K562 (cell line): Measurements from ENCODE around the gene CILP.

Source experiments
- HMG20B ChIP-seq: fragments of 250-450 bp; sonication (Bioruptor Pico); IDR thresholded peaks from 2 replicates; pipeline ENCODE4 v1.5.0; 2021; ENCODE audit warnings: mild to moderate bottlenecking
- MCM3 ChIP-seq: fragments of 450-650 bp; IDR thresholded peaks from 2 replicates; pipeline ENCODE4 v1.6.1; 2016
- POLR2A ChIP-seq: fragments of 450-650 bp; conservative IDR thresholded peaks from 2 replicates; pipeline ENCODE4 v1.6.1; 2016
- POLR2AphosphoS2 ChIP-seq: IDR thresholded peaks from 2 replicates; pipeline ENCODE4 v1.6.1; 2012; ENCODE audit warnings: low read length, improper control_type of control experiment
- POLR2AphosphoS5 ChIP-seq: IDR thresholded peaks from 2 replicates; pipeline ENCODE4 v1.6.1; 2011; ENCODE audit warnings: mild to moderate bottlenecking, low read depth, low read length, moderate library complexity; ENCODE audit not compliant: control insufficient read depth, insufficient read depth
- RAD51 ChIP-seq: fragments of 450-650 bp; IDR thresholded peaks from 2 replicates; pipeline ENCODE4 v1.7.1; 2016; ENCODE audit warnings: low read depth, mild to moderate bottlenecking, borderline replicate concordance
- TCF7L2 ChIP-seq: fragments of 150-350 bp; IDR thresholded peaks from 2 replicates; pipeline ENCODE4 v1.6.1; 2016; ENCODE audit warnings: low read depth, mild to moderate bottlenecking, low read length, moderate library complexity
- ZSCAN29 ChIP-seq: fragments of 450-650 bp; IDR thresholded peaks from 2 replicates; pipeline ENCODE4 v1.6.1; 2017
- TF ChIP-seq, protein P1 (sequence below), 3 experiments: IDR thresholded peaks in 2 of 3; conservative IDR thresholded peaks in 1 of 3; 2 replicates each; pipeline ENCODE4 v1.5.1; 2011 to 2012; ENCODE audit warnings: low read length in 3 of 3, mild to moderate bottlenecking in 3 of 3, control low read depth in 2 of 3, improper control_type of control experiment in 1 of 3, inconsistent platforms in 1 of 3, low read depth in 1 of 3, mixed read lengths in 1 of 3, moderate library complexity in 1 of 3; ENCODE audit not compliant: insufficient read depth in 2 of 3
- TF ChIP-seq, protein P2 (sequence below): fragments of 450-650 bp; IDR thresholded peaks from 2 replicates; pipeline ENCODE4 v1.7.0; 2016; ENCODE audit warnings: borderline replicate concordance

DNA sequence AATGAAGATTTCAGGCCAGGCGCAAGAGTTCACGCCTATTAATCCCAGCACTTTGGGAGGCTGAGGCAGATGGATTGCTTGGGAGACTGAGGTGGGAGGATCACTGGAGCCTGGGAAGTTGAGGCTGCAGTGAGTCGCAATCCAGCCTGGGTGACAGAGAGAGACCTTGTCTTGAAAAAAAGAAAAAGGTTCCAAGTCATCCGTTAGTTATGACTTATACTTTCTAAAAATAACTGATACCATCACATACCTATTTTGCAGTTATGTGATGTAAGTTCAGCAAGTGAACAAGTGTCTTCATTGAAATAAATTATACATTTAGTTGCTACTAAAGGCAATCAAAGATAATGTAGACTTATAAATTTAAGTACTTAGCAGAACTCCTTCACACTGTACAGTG, 48.2 kb downstream of the CILP start:
- no peak for TF ChIP-seq POLR2AphosphoS5
- TF ChIP-seq POLR2AphosphoS2 = no peak
- no peak for TF ChIP-seq HMG20B (CRISPR knock-in tag)
- no peak for TF ChIP-seq ZSCAN29
- TF ChIP-seq TCF7L2 = no peak
- TF ChIP-seq, protein P1, sequence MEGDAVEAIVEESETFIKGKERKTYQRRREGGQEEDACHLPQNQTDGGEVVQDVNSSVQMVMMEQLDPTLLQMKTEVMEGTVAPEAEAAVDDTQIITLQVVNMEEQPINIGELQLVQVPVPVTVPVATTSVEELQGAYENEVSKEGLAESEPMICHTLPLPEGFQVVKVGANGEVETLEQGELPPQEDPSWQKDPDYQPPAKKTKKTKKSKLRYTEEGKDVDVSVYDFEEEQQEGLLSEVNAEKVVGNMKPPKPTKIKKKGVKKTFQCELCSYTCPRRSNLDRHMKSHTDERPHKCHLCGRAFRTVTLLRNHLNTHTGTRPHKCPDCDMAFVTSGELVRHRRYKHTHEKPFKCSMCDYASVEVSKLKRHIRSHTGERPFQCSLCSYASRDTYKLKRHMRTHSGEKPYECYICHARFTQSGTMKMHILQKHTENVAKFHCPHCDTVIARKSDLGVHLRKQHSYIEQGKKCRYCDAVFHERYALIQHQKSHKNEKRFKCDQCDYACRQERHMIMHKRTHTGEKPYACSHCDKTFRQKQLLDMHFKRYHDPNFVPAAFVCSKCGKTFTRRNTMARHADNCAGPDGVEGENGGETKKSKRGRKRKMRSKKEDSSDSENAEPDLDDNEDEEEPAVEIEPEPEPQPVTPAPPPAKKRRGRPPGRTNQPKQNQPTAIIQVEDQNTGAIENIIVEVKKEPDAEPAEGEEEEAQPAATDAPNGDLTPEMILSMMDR (IDR thresholded peaks at IDR 0.05 in 2 of 3, conservative IDR thresholded peaks at IDR 0.05 in 1 of 3; ENCODE audit: insufficient read depth in 2 of 3, low read depth in 1 of 3, low read length in 3 of 3) = no peak
- TF ChIP-seq RAD51 = no peak
- TF ChIP-seq, protein P2, sequence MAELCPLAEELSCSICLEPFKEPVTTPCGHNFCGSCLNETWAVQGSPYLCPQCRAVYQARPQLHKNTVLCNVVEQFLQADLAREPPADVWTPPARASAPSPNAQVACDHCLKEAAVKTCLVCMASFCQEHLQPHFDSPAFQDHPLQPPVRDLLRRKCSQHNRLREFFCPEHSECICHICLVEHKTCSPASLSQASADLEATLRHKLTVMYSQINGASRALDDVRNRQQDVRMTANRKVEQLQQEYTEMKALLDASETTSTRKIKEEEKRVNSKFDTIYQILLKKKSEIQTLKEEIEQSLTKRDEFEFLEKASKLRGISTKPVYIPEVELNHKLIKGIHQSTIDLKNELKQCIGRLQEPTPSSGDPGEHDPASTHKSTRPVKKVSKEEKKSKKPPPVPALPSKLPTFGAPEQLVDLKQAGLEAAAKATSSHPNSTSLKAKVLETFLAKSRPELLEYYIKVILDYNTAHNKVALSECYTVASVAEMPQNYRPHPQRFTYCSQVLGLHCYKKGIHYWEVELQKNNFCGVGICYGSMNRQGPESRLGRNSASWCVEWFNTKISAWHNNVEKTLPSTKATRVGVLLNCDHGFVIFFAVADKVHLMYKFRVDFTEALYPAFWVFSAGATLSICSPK = no peak
- no peak for TF ChIP-seq MCM3
- no peak for TF ChIP-seq POLR2A
